Measurements from ENCODE around the gene OSBPL5.

The OSBPL5 gene

GRCh38 chr11:3197878-3198528 lies 32.9 kb upstream of the OSBPL5 start:
- DNase-seq, result no peak

- no peak for DNase-seq
Measured at GRCh38 chr11:3197044-3197695, 32.1 kb upstream of the OSBPL5 start.

GRCh38 chr11:3196161-3197043 lies 31.3 kb upstream of the OSBPL5 start:
- DNase-seq, result no peak

- DNase-seq, result no peak
Measured at GRCh38 chr11:3195251-3196160, 30.4 kb upstream of the OSBPL5 start.

GRCh38 chr11:3194016-3194816 lies 29.1 kb upstream of the OSBPL5 start:
- DNase-seq, result no peak

- no peak for DNase-seq
Measured at GRCh38 chr11:3193373-3194015, 28.4 kb upstream of the OSBPL5 start.

- no peak for DNase-seq
Measured at GRCh38 chr11:3192511-3193372, 27.6 kb upstream of the OSBPL5 start.

- no peak for DNase-seq
Measured at GRCh38 chr11:3191586-3192324, 26.6 kb upstream of the OSBPL5 start.

GRCh38 chr11:3190600-3190999 lies 25.5 kb upstream of the OSBPL5 start:
- DNase-seq, result no peak

GRCh38 chr11:3189886-3190583 lies 24.9 kb upstream of the OSBPL5 start:
- DNase-seq, result no peak

GRCh38 chr11:3189196-3189843 lies 24.2 kb upstream of the OSBPL5 start:
- DNase-seq, result no peak

GRCh38 chr11:3188496-3189195 lies 23.5 kb upstream of the OSBPL5 start:
- DNase-seq, result no peak

- no peak for DNase-seq
Measured at GRCh38 chr11:3186166-3186953, 21.2 kb upstream of the OSBPL5 start.

- no peak for DNase-seq
Measured at GRCh38 chr11:3184732-3185347, 19.7 kb upstream of the OSBPL5 start.

GRCh38 chr11:3183523-3183922 lies 18.4 kb upstream of the OSBPL5 start:
- DNase-seq, result no peak

GRCh38 chr11:3182462-3182852 lies 17.3 kb upstream of the OSBPL5 start:
- no peak for DNase-seq
